GM18507 (cell line): ENCODE data around the gene SH3GL2.

ENCODE experiments used
- DNase-seq: peaks from one replicate; pipeline ENCODE4 v3.0.0; 2011; ENCODE audit warnings: low read depth; ENCODE audit not compliant: insufficient read length; ENCODE audit errors: extremely low spot score
- FAIRE-seq: peaks from 2 replicates; lab custom pipeline; 2011; peaks lifted over from hg19 to GRCh38; lab: Jason Lieb, UNC

SH3GL2 gene

GRCh38 chr9:17637229-17637628 is 58.4 kb downstream of the SH3GL2 start:
- DNase-seq (no peak), FAIRE-seq (no peak)

- FAIRE-seq (no peak), DNase-seq (no peak)
Measured at GRCh38 chr9:17648516-17648915, 69.7 kb downstream of the SH3GL2 start.

GRCh38 chr9:17651725-17652124 is 72.9 kb downstream of the SH3GL2 start:
- FAIRE-seq (no peak), DNase-seq (no peak)

DNA sequence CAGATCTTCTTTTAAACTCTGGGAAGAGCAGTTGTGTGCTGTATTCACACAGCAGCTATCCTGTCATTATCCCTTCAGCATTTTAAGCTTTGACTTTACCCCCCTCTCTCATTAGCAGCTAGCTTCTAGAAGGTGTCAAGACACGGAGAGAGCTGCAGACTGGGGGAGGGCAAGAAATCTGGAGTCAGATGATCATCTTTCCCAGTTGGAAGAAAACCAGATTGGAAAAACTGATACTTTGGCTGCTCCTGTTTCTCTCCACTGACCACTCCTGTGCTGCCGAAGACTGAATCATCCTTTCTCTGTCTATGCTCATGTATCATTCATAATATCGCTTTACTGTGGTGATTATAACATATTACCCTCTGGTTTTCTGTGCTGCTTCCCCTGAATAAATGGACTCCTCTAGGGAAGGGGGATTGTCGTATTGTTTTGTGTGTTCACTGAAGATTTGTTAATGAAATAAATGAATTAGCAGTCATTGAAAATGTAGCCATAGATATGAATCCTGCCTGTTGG is 75.1 kb downstream of the SH3GL2 start:
- no peak for FAIRE-seq
- DNase-seq, result no peak

DNA sequence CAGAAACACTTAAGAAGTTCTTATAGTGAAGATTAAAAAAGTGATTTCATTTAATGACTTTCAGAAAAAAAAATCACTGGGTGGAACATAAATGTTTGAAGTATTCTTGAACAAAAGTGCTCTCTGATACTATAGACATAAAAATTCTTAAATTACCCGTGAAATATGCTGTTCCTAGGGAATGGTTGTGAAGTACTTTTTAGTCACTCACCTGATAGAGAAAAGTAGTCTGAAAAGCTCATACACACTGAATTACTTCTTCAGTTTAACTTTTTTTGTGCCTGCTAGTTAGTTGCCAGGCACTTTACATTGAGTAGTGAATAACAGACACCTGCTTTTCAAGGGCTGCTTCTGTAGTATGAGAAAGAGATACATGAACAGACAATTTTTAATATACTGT is 78.0 kb downstream of the SH3GL2 start:
- DNase-seq, result no peak

GRCh38 chr9:17658237-17658636 is 79.4 kb downstream of the SH3GL2 start:
- DNase-seq, result no peak
- FAIRE-seq, result no peak

More for the DNA sequence above, 78.0 kb downstream of the SH3GL2 start:
- FAIRE-seq, result no peak

- FAIRE-seq, result no peak
- DNase-seq, result no peak
Measured at GRCh38 chr9:17660158-17660557, 81.3 kb downstream of the SH3GL2 start.

- FAIRE-seq, result no peak
Measured at GRCh38 chr9:17665450-17665849, 86.6 kb downstream of the SH3GL2 start.

GRCh38 chr9:17669206-17669605 is 90.3 kb downstream of the SH3GL2 start:
- FAIRE-seq (no peak), DNase-seq (no peak)

More at GRCh38 chr9:17665450-17665849, 86.6 kb downstream of the SH3GL2 start:
- no peak for DNase-seq

GRCh38 chr9:17682684-17683083 is 103.8 kb downstream of the SH3GL2 start:
- no peak for FAIRE-seq
- DNase-seq, result no peak

DNA sequence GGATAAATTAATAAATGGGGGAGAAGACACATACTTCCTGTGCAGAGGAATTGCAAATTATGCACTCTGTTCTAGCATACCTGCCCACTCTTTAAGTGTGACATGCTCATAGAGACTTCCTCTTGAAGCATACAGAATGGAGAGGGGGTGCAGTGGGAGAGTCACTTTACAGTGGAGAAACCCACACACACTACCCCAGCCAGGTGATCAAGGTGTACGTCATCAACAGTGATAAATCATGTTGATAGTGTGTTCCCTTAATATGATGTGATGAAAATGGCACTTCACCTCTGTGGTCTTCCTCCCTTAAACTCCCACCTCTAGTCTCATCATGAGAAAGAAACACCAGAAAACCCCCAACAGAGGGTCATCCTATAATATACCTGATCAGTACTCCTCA is 110.0 kb downstream of the SH3GL2 start:
- no peak for DNase-seq
- FAIRE-seq, result no peak

DNA sequence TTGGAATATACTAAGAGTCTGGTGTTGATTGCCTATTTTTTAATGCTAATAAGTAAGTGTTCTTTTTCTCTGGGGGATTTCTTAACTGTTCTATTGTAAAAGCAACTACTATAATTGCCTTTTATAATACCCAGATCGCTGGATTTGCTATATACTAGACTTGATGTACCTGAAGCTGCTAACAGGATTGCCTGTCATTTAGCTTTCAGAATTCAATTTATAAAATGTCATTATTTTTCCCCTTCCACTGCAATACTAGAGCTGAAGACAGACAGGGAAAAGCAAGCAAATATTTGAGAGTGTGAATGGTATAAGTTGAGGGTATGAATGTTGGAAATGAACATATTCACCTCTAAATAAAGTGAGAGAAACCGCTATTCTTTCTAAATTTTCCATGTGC is 115.5 kb downstream of the SH3GL2 start:
- FAIRE-seq (no peak), DNase-seq (no peak)

DNA sequence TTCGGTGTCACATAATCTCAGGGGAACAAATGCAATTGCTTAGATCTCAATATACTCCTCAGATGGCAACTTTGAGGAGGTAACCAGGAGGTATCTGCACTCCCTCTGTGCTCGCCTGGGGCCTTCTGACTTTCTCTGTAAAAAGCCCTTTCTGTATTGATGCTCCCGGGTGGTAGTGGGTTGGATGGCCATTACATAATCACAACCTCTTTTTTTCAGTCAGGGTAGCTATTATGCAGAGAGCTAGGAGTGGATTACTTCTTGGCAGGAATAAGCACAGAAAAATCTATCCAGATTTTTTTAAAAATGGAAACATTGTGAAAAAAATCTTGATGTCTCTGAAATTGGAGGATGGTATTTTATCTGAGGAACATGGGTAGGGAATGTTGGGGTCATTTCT is 116.6 kb downstream of the SH3GL2 start:
- FAIRE-seq, result no peak
- no peak for DNase-seq

GRCh38 chr9:17699615-17700330 is 120.9 kb downstream of the SH3GL2 start:
- FAIRE-seq, result no peak
- no peak for DNase-seq

GRCh38 chr9:17706347-17706746 is 127.5 kb downstream of the SH3GL2 start:
- FAIRE-seq (no peak), DNase-seq (no peak)

GRCh38 chr9:17719053-17719452 is 140.2 kb downstream of the SH3GL2 start:
- DNase-seq (no peak), FAIRE-seq (no peak)

DNA sequence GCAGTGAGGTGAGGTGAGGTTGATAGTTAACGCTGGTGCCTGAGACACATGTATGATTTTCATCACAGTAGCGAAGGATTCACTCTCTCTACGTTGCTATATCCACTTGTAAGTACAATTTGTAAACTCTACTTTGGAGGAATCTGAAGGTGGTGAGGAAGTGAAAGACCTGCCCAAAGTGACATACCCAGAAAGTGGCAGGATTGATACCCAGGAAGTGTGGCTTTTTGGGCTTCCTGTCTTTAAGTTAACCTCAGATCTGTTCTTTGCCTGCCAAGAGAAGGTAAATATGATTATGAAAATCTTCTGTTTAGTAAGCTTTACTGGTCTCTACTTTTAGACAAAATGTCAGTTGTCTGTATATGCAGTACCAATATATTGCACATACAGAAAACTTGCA is 143.1 kb downstream of the SH3GL2 start:
- DNase-seq (no peak), FAIRE-seq (no peak)

DNA sequence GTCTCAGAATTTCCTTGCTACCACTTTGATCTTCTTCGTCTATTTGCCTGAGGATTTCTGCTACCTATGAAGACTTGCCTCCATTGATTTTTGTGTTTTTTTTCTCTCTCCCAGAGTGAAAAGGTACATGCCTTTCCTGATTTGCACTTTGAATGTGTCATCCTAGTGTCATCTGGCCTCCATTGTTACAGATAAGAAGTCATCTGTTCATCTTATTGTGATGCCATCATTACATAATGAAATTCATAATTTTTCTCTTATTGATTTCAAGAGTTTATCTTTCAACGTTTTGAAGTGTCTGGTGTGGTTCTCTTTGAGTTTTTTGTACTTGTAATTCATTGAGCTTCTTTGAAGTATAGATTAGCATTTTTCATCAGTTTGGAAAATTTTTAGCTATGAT is 144.8 kb downstream of the SH3GL2 start:
- DNase-seq, result no peak
- FAIRE-seq, result no peak

- FAIRE-seq (no peak), DNase-seq (no peak)
Measured at GRCh38 chr9:17725399-17726010, 146.6 kb downstream of the SH3GL2 start.

DNA sequence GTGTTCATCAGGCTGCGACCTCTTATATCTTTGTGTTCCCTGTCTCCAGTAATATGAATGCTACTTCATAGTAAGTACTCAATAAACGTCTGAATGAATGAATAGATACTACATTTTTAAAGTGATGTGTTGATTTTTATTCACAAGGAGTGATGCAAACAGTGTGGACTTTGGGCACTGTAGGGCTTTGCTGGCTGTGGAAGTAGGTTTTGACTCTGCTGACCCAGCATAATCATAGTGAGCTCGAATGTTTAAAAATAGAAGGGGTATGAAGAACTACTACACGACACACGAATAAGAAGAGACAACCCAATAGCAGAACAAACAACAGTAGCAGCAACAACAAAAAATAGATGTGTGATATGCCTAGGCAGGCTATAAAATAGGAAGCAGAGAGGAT is 147.4 kb downstream of the SH3GL2 start:
- no peak for FAIRE-seq
- no peak for DNase-seq

DNA sequence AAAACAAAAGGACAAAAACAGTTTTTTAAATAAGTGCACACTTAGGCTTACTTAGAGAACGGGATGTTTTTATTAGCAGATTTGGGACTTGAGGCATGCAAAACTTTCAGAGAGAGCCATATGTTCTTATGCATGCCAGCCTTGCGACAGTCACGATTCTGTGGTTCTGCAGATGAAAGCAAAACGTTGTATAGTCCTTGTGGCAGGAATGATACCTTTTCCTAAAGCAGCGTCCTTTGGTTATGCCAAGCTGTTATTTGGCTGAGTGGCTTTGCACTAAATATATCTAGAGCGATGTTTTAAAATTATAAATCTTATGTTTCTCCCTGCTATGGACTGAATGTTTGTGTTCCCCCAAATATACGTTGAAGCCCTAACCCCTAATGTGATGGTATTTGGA is 152.0 kb downstream of the SH3GL2 start:
- DNase-seq, result no peak
- no peak for FAIRE-seq
